Measurements from ENCODE around the gene G6PC2. TPM values are rescaled to one million over a fixed set of nuclear protein-coding genes. Genes with fewer than 3 reads are reported as not detected.

Gene G6PC2
- total RNA-seq, 1 donor from 2014 or later, result not detected

DNA sequence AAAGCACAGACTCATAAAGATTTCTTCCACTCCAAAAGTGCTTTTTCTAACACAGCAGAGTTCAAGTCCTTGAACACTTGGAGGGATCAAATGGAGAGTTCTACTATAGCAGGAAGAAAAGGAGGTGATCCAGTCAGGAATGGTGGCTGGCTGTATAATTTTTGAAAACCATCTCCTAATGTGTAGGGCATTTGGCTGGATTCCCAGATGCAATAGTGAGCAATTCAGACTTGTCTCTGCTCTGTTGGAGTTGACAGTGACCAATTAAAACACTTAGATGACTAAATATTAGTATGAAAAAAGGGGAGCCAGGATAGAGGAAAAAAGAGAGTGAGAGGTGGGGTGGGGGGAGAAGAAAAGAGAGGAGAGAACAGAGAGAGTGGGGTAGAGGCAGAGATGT, 5.3 kb upstream of the G6PC2 start:
- Histone ChIP-seq H3K27ac (no peak overlapping the region), H3K9me3 (no peaks in the 10 kb centered on the region), H3K27me3 (no peaks in the 10 kb centered on the region), H3K4me3 (no peak overlapping the region), H3K4me1 (no peaks in the 10 kb centered on the region), H3K36me3 (no peaks in the 10 kb centered on the region)
- TF ChIP-seq, protein P1, sequence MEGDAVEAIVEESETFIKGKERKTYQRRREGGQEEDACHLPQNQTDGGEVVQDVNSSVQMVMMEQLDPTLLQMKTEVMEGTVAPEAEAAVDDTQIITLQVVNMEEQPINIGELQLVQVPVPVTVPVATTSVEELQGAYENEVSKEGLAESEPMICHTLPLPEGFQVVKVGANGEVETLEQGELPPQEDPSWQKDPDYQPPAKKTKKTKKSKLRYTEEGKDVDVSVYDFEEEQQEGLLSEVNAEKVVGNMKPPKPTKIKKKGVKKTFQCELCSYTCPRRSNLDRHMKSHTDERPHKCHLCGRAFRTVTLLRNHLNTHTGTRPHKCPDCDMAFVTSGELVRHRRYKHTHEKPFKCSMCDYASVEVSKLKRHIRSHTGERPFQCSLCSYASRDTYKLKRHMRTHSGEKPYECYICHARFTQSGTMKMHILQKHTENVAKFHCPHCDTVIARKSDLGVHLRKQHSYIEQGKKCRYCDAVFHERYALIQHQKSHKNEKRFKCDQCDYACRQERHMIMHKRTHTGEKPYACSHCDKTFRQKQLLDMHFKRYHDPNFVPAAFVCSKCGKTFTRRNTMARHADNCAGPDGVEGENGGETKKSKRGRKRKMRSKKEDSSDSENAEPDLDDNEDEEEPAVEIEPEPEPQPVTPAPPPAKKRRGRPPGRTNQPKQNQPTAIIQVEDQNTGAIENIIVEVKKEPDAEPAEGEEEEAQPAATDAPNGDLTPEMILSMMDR (IDR thresholded peaks at IDR 0.05), result no peak
- intact Hi-C loops (cut with DNase I), result no loop called here
- DNase-seq (ENCODE audit: low spot score in 2 of 2), result no peak

DNA sequence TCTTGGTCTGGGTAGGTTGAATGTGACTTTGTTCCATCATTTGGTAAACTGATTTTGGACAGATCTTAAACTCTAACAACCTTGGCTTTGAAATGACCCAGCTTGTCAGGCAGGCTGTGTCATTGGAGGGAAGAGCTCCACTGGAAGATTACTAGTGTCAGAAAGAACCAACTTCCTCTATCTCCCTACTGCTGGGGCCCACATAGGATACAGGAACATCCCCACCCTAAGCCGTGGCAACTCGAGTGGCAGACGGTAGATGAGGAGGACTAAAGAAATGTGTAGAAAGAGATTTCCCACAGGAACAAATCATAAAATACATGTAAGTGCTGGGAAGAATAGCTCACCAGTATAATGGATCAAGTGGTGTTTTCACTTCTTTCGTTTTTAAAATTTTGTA, 4.3 kb upstream of the G6PC2 start:
- TF ChIP-seq, protein P1 (IDR thresholded peaks at IDR 0.05), result no peak
- H3K36me3 ChIP-seq, result no peaks in the 10 kb centered on the region
- intact Hi-C loops (cut with DNase I), result no loop called here

DNA sequence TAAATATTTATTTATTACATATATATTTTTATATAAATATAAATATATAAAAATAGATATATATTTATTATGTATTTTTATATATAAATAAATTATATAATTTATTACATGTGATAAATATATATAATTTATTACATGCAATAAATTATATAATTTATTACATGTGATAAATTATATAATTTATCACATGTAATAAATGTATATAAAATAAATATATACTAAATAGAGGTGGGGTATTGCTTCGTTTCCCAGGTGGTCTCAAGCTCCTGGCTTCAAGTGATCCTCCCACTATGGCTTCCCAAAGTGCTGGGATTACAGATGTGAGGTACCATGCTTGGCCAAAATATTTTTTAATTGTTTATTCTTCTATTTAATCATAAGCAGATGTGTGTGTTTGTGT, 3.6 kb upstream of the G6PC2 start:
- Histone ChIP-seq H3K27me3 (no peaks in the 10 kb centered on the region), H3K36me3 (no peaks in the 10 kb centered on the region), H3K4me3 (no peak overlapping the region), H3K9me3 (no peaks in the 10 kb centered on the region), H3K27ac (no peak overlapping the region), H3K4me1 (no peaks in the 10 kb centered on the region)
- DNase-seq (ENCODE audit: low spot score in 2 of 2), result no peak
- TF ChIP-seq, protein P1 (IDR thresholded peaks at IDR 0.05), result no peak
- intact Hi-C loops (cut with DNase I), result no loop called here

More for the DNA sequence above, 4.3 kb upstream of the G6PC2 start:
- Histone ChIP-seq H3K27me3 (no peaks in the 10 kb centered on the region), H3K9me3 (no peaks in the 10 kb centered on the region), H3K27ac (no peak overlapping the region), H3K4me1 (no peaks in the 10 kb centered on the region), H3K4me3 (no peak overlapping the region)
- DNase-seq (ENCODE audit: low spot score in 2 of 2), result no peak

- Histone ChIP-seq H3K4me1 (no peaks in the 10 kb centered on the region), H3K27me3 (no peaks in the 10 kb centered on the region), H3K36me3 (no peaks in the 10 kb centered on the region), H3K4me3 (no peak overlapping the region), H3K9me3 (no peaks in the 10 kb centered on the region), H3K27ac (no peak overlapping the region)
- intact Hi-C loops (cut with DNase I), result no loop called here
- no peak for DNase-seq (ENCODE audit: low spot score in 2 of 2)
- TF ChIP-seq, protein P1 (IDR thresholded peaks at IDR 0.05), result no peak
Measured at GRCh38 chr2:168903888-168904287, 2.8 kb downstream of the G6PC2 start.

DNA sequence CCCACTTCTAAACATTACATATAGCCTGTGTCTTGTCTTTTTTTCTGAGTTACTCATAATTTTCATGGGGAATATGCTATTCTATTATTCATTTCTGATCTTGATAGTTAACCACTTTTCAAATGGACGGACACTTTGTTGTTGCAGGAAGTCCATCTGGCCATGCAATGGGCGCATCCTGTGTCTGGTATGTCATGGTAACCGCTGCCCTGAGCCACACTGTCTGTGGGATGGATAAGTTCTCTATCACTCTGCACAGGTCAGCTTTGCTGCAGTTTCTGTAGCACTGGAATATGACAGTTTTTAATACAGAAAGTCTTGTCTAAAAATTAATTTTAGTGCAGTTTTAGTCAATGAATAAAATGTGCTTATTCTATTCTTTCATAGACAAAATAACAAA, 3.3 kb downstream of the G6PC2 start:
- DNase-seq (ENCODE audit: low spot score in 2 of 2), result no peak
- intact Hi-C loops (cut with DNase I), result no loop called here
- H3K4me3 ChIP-seq, result no peak overlapping the region
- no peaks in the 10 kb centered on the region for H3K36me3 ChIP-seq
- H3K9me3 ChIP-seq, result no peaks in the 10 kb centered on the region
- TF ChIP-seq, protein P1 (IDR thresholded peaks at IDR 0.05), result no peak
- H3K27ac ChIP-seq, result no peak overlapping the region
- no peaks in the 10 kb centered on the region for H3K4me1 ChIP-seq
- H3K27me3 ChIP-seq, result no peaks in the 10 kb centered on the region

Measured in ascending aorta (tissue), 2 donors.